Measurements from ENCODE around the gene OSBPL9. TPM values are rescaled to one million over a fixed set of nuclear protein-coding genes. Genes with fewer than 3 reads are reported as not detected.

Gene OSBPL9
- total RNA-seq, 1 experiment from 2014 or later = 62.4 TPM

GRCh38 chr1:51583532-51583931 lies 33.4 kb upstream of the OSBPL9 start:
- intact Hi-C loops (cut with micrococcal nuclease; ENCODE audit: unreplicated experiment) = no loop called here
- TF ChIP-seq EZH2 (IDR thresholded peaks at IDR 0.05; ENCODE audit: borderline replicate concordance, low read depth, low read length, poor library complexity, severe bottlenecking) (no peak), CTCF (conservative IDR thresholded peaks at IDR 0.05; ENCODE audit: low read depth, low read length) (no peak)
- peak; percentile 60 for DNase-seq (ENCODE audit: low spot score)
- BruUV-seq (replicated peaks) = no TSS peak
- H3K9me3 ChIP-seq (ENCODE audit: low read depth, low read length, poor library complexity, severe bottlenecking) = no peaks in the 10 kb centered on the region
- H3K27ac ChIP-seq (ENCODE audit: low read depth, low read length, poor library complexity, severe bottlenecking) = no peak overlapping the region
- H3K4me3 ChIP-seq (ENCODE audit: low read depth, low read length, poor library complexity, severe bottlenecking) = no peak overlapping the region
- POLR2A ChIA-PET (ENCODE audit: low non-redundant PET) = no interaction called here
- H3K4me1 ChIP-seq (ENCODE audit: insufficient read depth, low read length, poor library complexity, severe bottlenecking) = no peaks in the 10 kb centered on the region
- H3K27me3 ChIP-seq (replicated peaks; ENCODE audit: insufficient read depth, low read depth, low read length, poor library complexity) = no peaks in the 10 kb centered on the region
- no peaks in the 10 kb centered on the region for H3K36me3 ChIP-seq (ENCODE audit: insufficient read depth, low read length, poor library complexity, severe bottlenecking)
- CTCF ChIA-PET = no interaction called here

- POLR2A ChIA-PET (ENCODE audit: low non-redundant PET) = no interaction called here
- DNase-seq (ENCODE audit: low spot score) = no peak
- CTCF ChIA-PET = no interaction called here
Observed at GRCh38 chr1:51584021-51584420, 32.9 kb upstream of the OSBPL9 start.

GRCh38 chr1:51592711-51593110 lies 24.2 kb upstream of the OSBPL9 start:
- DNase-seq (ENCODE audit: low spot score) = no peak
- intact Hi-C loops (cut with micrococcal nuclease; ENCODE audit: unreplicated experiment) = no loop called here
- H3K27ac ChIP-seq (ENCODE audit: low read depth, low read length, poor library complexity, severe bottlenecking) = no peak overlapping the region
- H3K36me3 ChIP-seq (ENCODE audit: insufficient read depth, low read length, poor library complexity, severe bottlenecking) = no peaks in the 10 kb centered on the region
- no peaks in the 10 kb centered on the region for H3K27me3 ChIP-seq (replicated peaks; ENCODE audit: insufficient read depth, low read depth, low read length, poor library complexity)
- ChIA-PET POLR2A (ENCODE audit: low non-redundant PET) (interaction anchor here (0.6 kb wide), 1 partner anchor 507 kb away, joined by 10 read pairs; no protein-coding TSS in a partner anchor), CTCF (no interaction called here)
- H3K4me3 ChIP-seq (ENCODE audit: low read depth, low read length, poor library complexity, severe bottlenecking) = no peak overlapping the region
- no TSS peak for BruUV-seq (replicated peaks)
- no peak for TF ChIP-seq EZH2 (IDR thresholded peaks at IDR 0.05; ENCODE audit: borderline replicate concordance, low read depth, low read length, poor library complexity, severe bottlenecking)
- TF ChIP-seq CTCF (conservative IDR thresholded peaks at IDR 0.05; ENCODE audit: low read depth, low read length) = no peak
- no peaks in the 10 kb centered on the region for H3K9me3 ChIP-seq (ENCODE audit: low read depth, low read length, poor library complexity, severe bottlenecking)
- no peaks in the 10 kb centered on the region for H3K4me1 ChIP-seq (ENCODE audit: insufficient read depth, low read length, poor library complexity, severe bottlenecking)

More at GRCh38 chr1:51584021-51584420, 32.9 kb upstream of the OSBPL9 start:
- intact Hi-C loops (cut with micrococcal nuclease; ENCODE audit: unreplicated experiment) = no loop called here
- Histone ChIP-seq H3K36me3 (ENCODE audit: insufficient read depth, low read length, poor library complexity, severe bottlenecking) (no peaks in the 10 kb centered on the region), H3K9me3 (ENCODE audit: low read depth, low read length, poor library complexity, severe bottlenecking) (no peaks in the 10 kb centered on the region), H3K27ac (ENCODE audit: low read depth, low read length, poor library complexity, severe bottlenecking) (no peak overlapping the region), H3K27me3 (replicated peaks; ENCODE audit: insufficient read depth, low read depth, low read length, poor library complexity) (no peaks in the 10 kb centered on the region), H3K4me3 (ENCODE audit: low read depth, low read length, poor library complexity, severe bottlenecking) (no peak overlapping the region), H3K4me1 (ENCODE audit: insufficient read depth, low read length, poor library complexity, severe bottlenecking) (no peaks in the 10 kb centered on the region)
- BruUV-seq (replicated peaks) = no TSS peak
- no peak for TF ChIP-seq EZH2 (IDR thresholded peaks at IDR 0.05; ENCODE audit: borderline replicate concordance, low read depth, low read length, poor library complexity, severe bottlenecking)
- TF ChIP-seq CTCF (conservative IDR thresholded peaks at IDR 0.05; ENCODE audit: low read depth, low read length) = no peak

All from A673 (cell line).